Testis (tissue), 2 donors: ENCODE measurements around the gene BHLHE41.

Experiments
- CTCF ChIP-seq, 3 experiments: fragments of 450-650 bp in 2 of 3; fragments of 200-600 bp in 1 of 3; sonication (generic) in 1 of 3; IDR thresholded peaks; one replicate each; pipeline ENCODE4 v1.5.1; 2016 to 2019; ENCODE audit warnings: antibody characterized with exemption in 3 of 3, mild to moderate bottlenecking in 2 of 3, moderate library complexity in 1 of 3
- POLR2A ChIP-seq: fragments of 450-650 bp; IDR thresholded peaks from one replicate; pipeline ENCODE4 v1.6.1; 2017; ENCODE audit warnings: antibody characterized with exemption, mild to moderate bottlenecking, moderate library complexity

- no peak for TF ChIP-seq CTCF (IDR thresholded peaks at IDR 0.05)
- no peak for TF ChIP-seq POLR2A
Observed at GRCh38 chr12:26112703-26113147, 12.1 kb downstream of the BHLHE41 start.
